Heart left ventricle (tissue), 16 donors: ENCODE results near the gene CFAP20. TPM values are rescaled to one million over a fixed set of nuclear protein-coding genes. Genes with fewer than 3 reads are reported as not detected.

Experiments used
- ATAC-seq, 4 donors: fragments of 200-7000 bp; cut with Tn5 transposase; one replicate each; pipeline ENCODE4 v1.9.1; 2020 to 2022; ENCODE audit warnings: moderate library complexity in 4 of 4, mild to moderate bottlenecking in 3 of 4, moderate number of reproducible peaks in 1 of 4
- DNase-seq, 5 donors: peaks; one replicate each; pipeline ENCODE4 v3.0.0-alpha.2; 2020
- H3K27ac ChIP-seq, 12 donors: fragments of 200-600 bp; sonication (generic) in 4 of 12; one replicate each; pipeline versions ENCODE4 v1.5.0 to v1.8.0; 2016 to 2022; ENCODE audit warnings: mild to moderate bottlenecking in 2 of 12
- H3K27me3 ChIP-seq, 9 donors: fragments of 200-600 bp; sonication (generic) in 2 of 9; one replicate each; pipeline versions ENCODE4 v1.5.1 to v1.8.0; 2016 to 2022; ENCODE audit warnings: mild to moderate bottlenecking in 3 of 9
- H3K36me3 ChIP-seq, 9 donors: fragments of 200-600 bp; sonication (generic) in 2 of 9; one replicate each; pipeline versions ENCODE4 v1.5.0 to v1.8.0; 2018 to 2022; ENCODE audit warnings: mild to moderate bottlenecking in 2 of 9
- H3K4me1 ChIP-seq, 12 donors: fragments of 200-600 bp; sonication (generic) in 4 of 12; one replicate each; pipeline versions ENCODE4 v1.5.0 to v1.8.0; 2016 to 2022; ENCODE audit warnings: mild to moderate bottlenecking in 3 of 12
- H3K4me3 ChIP-seq, 12 donors: fragments of 200-600 bp; sonication (generic) in 4 of 12; one replicate each; pipeline versions ENCODE4 v1.5.0 to v1.8.0; 2017 to 2022; ENCODE audit warnings: mild to moderate bottlenecking in 9 of 12, moderate library complexity in 4 of 12
- H3K9me3 ChIP-seq, 12 donors: fragments of 200-600 bp; sonication (generic) in 4 of 12; one replicate each; pipeline versions ENCODE4 v1.5.0 to v1.8.0; 2016 to 2022; ENCODE audit warnings: mild to moderate bottlenecking in 1 of 12
- CTCF ChIP-seq, 12 donors: fragments of 200-600 bp; sonication (generic) in 4 of 12; IDR thresholded peaks; one replicate each; pipeline versions ENCODE4 v1.5.0 to v1.8.0; 2018 to 2022; ENCODE audit warnings: antibody characterized with exemption in 12 of 12, mild to moderate bottlenecking in 5 of 12
- POLR2A ChIP-seq, 2 donors: fragments of 450-650 bp; IDR thresholded peaks; one replicate each; pipeline ENCODE4 v1.6.1; 2017; ENCODE audit warnings: antibody characterized with exemption in 2 of 2, mild to moderate bottlenecking in 2 of 2, moderate library complexity in 2 of 2
- WGBS, 4 donors: extraction: QIAGEN DNeasy Blood & Tissue Kit in 2 of 4; methylation state at CpG; one replicate each; pipeline versions ENCODE4 v1.1.5 to v1.1.7; 2013 to 2018; 5-methylcytosine and 5-hydroxymethylcytosine counted together
- intact Hi-C, 10 donors: fragments of 100-400 bp; cut with DNase I; formaldehyde crosslinking; loops; one replicate each; pipeline versions ENCODE4 v1.11.1 to v1.14.2; 2022
- polyA plus RNA-seq, 2 donors: library from polyadenylated mRNA; stranded (reverse); fragments of 200-250 nt; gene quantifications; one replicate each; pipeline ENCODE4 v1.2.3, GENCODE V29; 2013
- total RNA-seq, 9 donors: library from RNA; depleted of rRNA in 2 of 9; stranded (reverse); fragments of >200 nt in 2 of 9; fragmentation: NEBNext Ultra II Directional in 3 of 9; extraction: Animal tissue kit (Norgen Biotek cat#: 25700) in 3 of 9; gene quantifications; one replicate each; pipeline versions ENCODE4 v1.1.0 to v1.2.4, GENCODE V29; 2016 to 2023
- donor health status: ischemic (EF 13 %, LVEDD 7.1; RV severe dilation, severe dysfunction).
- donor health status: healthy with polysubstance abuse.
- donor health status: DM: no; HTN: yes; CAD: no.
- donor health status: DM: no; HTN: no; CAD: no.
- donor health status: ischemic (EF 25% LVEDD 6.9; RV normal size, moderate dysfunction).
- donor health status: ischemic (EF 25% LVEDD 5.7; RV mildly dilated, moderate dysfunction).
- donor health status: healthy.
- donor health status: DM: yes; HTN: yes; CAD: no.
- donor health status: ischemic (EF 35%, LVEDD 5.7; RV mildly dilated, moderate dysfunction).
- donor health status: nonischemic (EF 11% LVEDD 7.7; RV severe dilation, severe dysfunction).
- donor health status: DM: yes; HTN: yes; CAD: no.
- donor health status: PGD.
- donor health status: ischemic (EF 29% LVEDD 5.4; RV normal size, mild dysfunction).
- donor health status: nonischemic (EF 23%, LVEDD 6.1; RV moderate dilation, normal function).

Gene CFAP20
- total and polyA plus RNA-seq, 11 donors = 22.7 to 60.4 (median 36.3) TPM

DNA sequence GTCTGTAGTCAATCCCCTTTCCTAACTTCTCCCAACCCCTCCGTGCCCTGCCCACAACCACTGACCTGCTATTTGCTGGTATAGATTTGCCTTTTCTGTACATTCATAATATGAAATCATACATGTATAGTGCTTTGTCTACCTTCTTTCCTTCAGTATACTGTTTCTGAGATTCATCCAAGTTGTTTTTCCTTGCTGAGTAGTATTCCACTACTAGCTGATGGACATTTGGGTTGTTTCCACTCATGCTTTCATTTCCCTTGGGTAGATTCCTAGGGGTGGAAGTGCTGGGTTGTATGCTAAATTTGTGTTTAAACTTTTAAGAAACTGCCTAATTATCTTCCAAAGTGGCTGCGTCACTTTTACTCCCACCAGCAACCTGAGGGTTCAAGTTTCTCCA is 41.0 kb upstream of the CFAP20 start:
- H3K4me1 ChIP-seq = no peaks in the 10 kb centered on the region
- DNase-seq (no peak), ATAC-seq (no peak)
- no peak overlapping the region for H3K4me3 ChIP-seq
- H3K27ac ChIP-seq = no peak overlapping the region
- intact Hi-C loops = no loop called here
- H3K9me3 ChIP-seq = no peaks in the 10 kb centered on the region
- WGBS, 4 donors = 95 to 100% (median 98%) methylated on average over 2 of the region's 2 CpGs
- H3K27me3 ChIP-seq = no peaks in the 10 kb centered on the region
- peaks cover 0 to 100% (median 96%) of the 10 kb centered on the region in 9 donors for H3K36me3 ChIP-seq
- TF ChIP-seq POLR2A (IDR thresholded peaks at IDR 0.05) (no peak), CTCF (IDR thresholded peaks at IDR 0.05) (no peak)

GRCh38 chr16:58160855-58161254 is 31.7 kb upstream of the CFAP20 start:
- ATAC-seq (no peak), DNase-seq (no peak)
- Histone ChIP-seq H3K4me3 (no peak overlapping the region), H3K27ac (no peak overlapping the region), H3K4me1 (no peaks in the 10 kb centered on the region), H3K27me3 (no peaks in the 10 kb centered on the region), H3K9me3 (no peaks in the 10 kb centered on the region), H3K36me3 (peaks cover 0 to 85% (median 75%) of the 10 kb centered on the region in 9 donors)
- no peak for TF ChIP-seq POLR2A (IDR thresholded peaks at IDR 0.05)
- no peak for TF ChIP-seq CTCF (IDR thresholded peaks at IDR 0.05)
- intact Hi-C loops = no loop called here
- WGBS, 4 donors = 50 to 66% (median 65%) methylated on average over 3 of the region's 3 CpGs

DNA sequence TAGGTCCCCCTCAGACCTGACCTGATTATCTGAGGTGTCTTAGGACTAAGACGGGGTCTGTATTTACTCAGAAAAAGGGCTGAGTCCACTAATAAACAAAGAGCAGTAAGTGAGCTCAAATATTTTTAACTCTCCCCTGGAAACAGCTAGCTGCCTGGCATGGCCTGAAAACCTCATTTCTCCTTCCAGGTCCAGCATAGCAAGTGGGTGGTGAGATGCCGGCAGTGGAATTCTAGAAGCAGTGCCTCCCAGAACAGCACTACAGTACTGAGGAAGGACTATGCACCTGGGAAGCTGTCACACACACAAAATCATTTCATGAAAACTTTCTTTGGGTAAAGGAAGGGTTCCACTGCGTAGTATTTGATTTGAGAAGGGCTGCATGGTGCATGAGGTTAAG is 29.5 kb upstream of the CFAP20 start:
- Histone ChIP-seq H3K4me3 (no peak overlapping the region), H3K4me1 (no peaks in the 10 kb centered on the region), H3K9me3 (no peaks in the 10 kb centered on the region), H3K27me3 (no peaks in the 10 kb centered on the region), H3K27ac (no peak overlapping the region), H3K36me3 (peaks cover 0 to 64% (median 54%) of the 10 kb centered on the region in 9 donors)
- DNase-seq = no peak
- 92 to 96% (median 94%) methylated on average over 3 of the region's 3 CpGs for WGBS, 4 donors
- intact Hi-C loops = no loop called here
- no peak for ATAC-seq
- TF ChIP-seq POLR2A (IDR thresholded peaks at IDR 0.05) (no peak), CTCF (IDR thresholded peaks at IDR 0.05) (no peak)

GRCh38 chr16:58157951-58158540 is 28.9 kb upstream of the CFAP20 start:
- intact Hi-C loops = no loop called here
- Histone ChIP-seq H3K27ac (no peak overlapping the region), H3K4me1 (no peaks in the 10 kb centered on the region), H3K9me3 (no peaks in the 10 kb centered on the region), H3K36me3 (peaks cover 0 to 57% (median 47%) of the 10 kb centered on the region in 9 donors), H3K27me3 (no peaks in the 10 kb centered on the region), H3K4me3 (no peak overlapping the region)
- TF ChIP-seq POLR2A (IDR thresholded peaks at IDR 0.05) (no peak), CTCF (IDR thresholded peaks at IDR 0.05) (no peak)
- ATAC-seq (no peak), DNase-seq (no peak)
- 83 to 88% (median 87%) methylated on average over 29 of the region's 29 CpGs for WGBS, 4 donors
